GM12878 (cell line): ENCODE results near the gene PODXL2. TPM values are rescaled to one million over a fixed set of nuclear protein-coding genes. Genes with fewer than 3 reads are reported as not detected.

Experiments
- ATAC-seq: fragments of 200-7000 bp; cut with Tn5 transposase; 3 replicates; pipeline ENCODE4 v1.9.1; 2020; ENCODE audit warnings: mild to moderate bottlenecking, moderate library complexity
- BruUV-seq: library from RNA; stranded (reverse); fragments of 400-500 nt; replicated peaks from 2 replicates; lab custom pipeline; 2021; lab: Mats Ljungman, UMichigan
- CTCF ChIA-PET: fragments of 300-600 bp; sonication (Branson Sonifier 250); formaldehyde crosslinking; extraction: SDS; loops from one replicate; lab custom pipeline; 2021; ENCODE audit warnings: inconsistent platforms; lab: Yijun Ruan, JAX
- POLR2A ChIA-PET: fragments of 350-600 bp; formaldehyde crosslinking; extraction: SDS; loops from one replicate; lab custom pipeline; 2021; ENCODE audit warnings: inconsistent platforms; lab: Charles Lee
- RAD21 ChIA-PET: fragments of 300-600 bp; sonication (Branson Sonifier 250); formaldehyde crosslinking; loops from one replicate; lab custom pipeline; 2023; ENCODE audit warnings: antibody characterized with exemption; ENCODE audit not compliant: unreplicated experiment; lab: Charles Lee
- SMC1A ChIA-PET: fragments of 300-600 bp; sonication (Branson Sonifier 250); formaldehyde crosslinking; loops from one replicate; lab custom pipeline; 2023; ENCODE audit not compliant: unreplicated experiment, uncharacterized antibody; lab: Charles Lee
- DNase-seq: peaks from one replicate; pipeline ENCODE4 v3.0.0-alpha.2; 2011; ENCODE audit warnings: low read depth, low spot score
- FAIRE-seq: peaks from 3 replicates; lab custom pipeline; 2011; peaks lifted over from hg19 to GRCh38; lab: Jason Lieb, UNC
- H2AFZ ChIP-seq: 2 replicates; pipeline ENCODE4 v1.6.0; 2011; ENCODE audit warnings: low read depth, low read length, control low read depth; ENCODE audit not compliant: control insufficient read depth
- H3K27ac ChIP-seq: 2 replicates; pipeline ENCODE4 v1.5.1; 2011; ENCODE audit warnings: control low read depth; ENCODE audit not compliant: control insufficient read depth, insufficient read depth
- H3K27me3 ChIP-seq, 2 experiments: replicated peaks in 1 of 2; 2 replicates each; pipeline versions ENCODE4 v1.6.0 to v1.6.1; 2011; ENCODE audit warnings: low read length in 1 of 2; ENCODE audit not compliant: control insufficient read depth in 2 of 2, insufficient read depth in 2 of 2
- H3K36me3 ChIP-seq, 2 experiments: 2 replicates each; pipeline ENCODE4 v1.5.1; 2011; ENCODE audit warnings: low read length in 1 of 2; ENCODE audit not compliant: control insufficient read depth in 2 of 2, insufficient read depth in 2 of 2
- H3K4me1 ChIP-seq: 2 replicates; pipeline ENCODE4 v1.6.1; 2011; ENCODE audit warnings: mild to moderate bottlenecking, low read length, moderate library complexity, mixed read lengths; ENCODE audit not compliant: control insufficient read depth, insufficient read depth
- H3K4me2 ChIP-seq: 2 replicates; pipeline ENCODE4 v1.6.0; 2011; ENCODE audit warnings: control low read depth; ENCODE audit not compliant: control insufficient read depth, insufficient read depth
- H3K4me3 ChIP-seq: fragments of 200-600 bp; sonication (generic); 2 replicates; pipeline ENCODE4 v1.5.1; 2016
- H3K79me2 ChIP-seq: 2 replicates; pipeline ENCODE4 v1.6.0; 2011; ENCODE audit warnings: low read length; ENCODE audit not compliant: control insufficient read depth, insufficient read depth
- H3K9ac ChIP-seq: 2 replicates; pipeline ENCODE4 v1.8.0; 2011; ENCODE audit warnings: low read length, control low read depth, mixed read lengths; ENCODE audit not compliant: control insufficient read depth, insufficient read depth
- H3K9me3 ChIP-seq: replicated peaks from 3 replicates; pipeline ENCODE4 v1.5.1; 2011; ENCODE audit warnings: mild to moderate bottlenecking, low read length; ENCODE audit not compliant: control insufficient read depth, insufficient read depth
- H4K20me1 ChIP-seq: 2 replicates; pipeline ENCODE4 v1.6.0; 2011; ENCODE audit not compliant: control insufficient read depth, insufficient read depth
- E4F1 ChIP-seq: fragments of 450-650 bp; IDR thresholded peaks from 2 replicates; pipeline ENCODE4 v1.6.1; 2018; ENCODE audit warnings: borderline replicate concordance, mild to moderate bottlenecking; ENCODE audit not compliant: partially characterized antibody
- MEF2B ChIP-seq: fragments of 450-650 bp; IDR thresholded peaks from 2 replicates; pipeline ENCODE4 v1.6.1; 2018; ENCODE audit warnings: mild to moderate bottlenecking, moderate library complexity; ENCODE audit not compliant: partially characterized antibody, poor library complexity, severe bottlenecking
- TCF12 ChIP-seq: IDR thresholded peaks from 2 replicates; pipeline ENCODE4 v1.6.1; 2011; ENCODE audit warnings: low read depth, mild to moderate bottlenecking, low read length
- WGBS: methylation state at CpG from one replicate; pipeline ENCODE4 v1.1.6; 2016; ENCODE audit warnings: low lambda C conversion rate; ENCODE audit not compliant: insufficient replicate concordance, insufficient coverage; ENCODE audit errors: missing lambda C conversion rate; 5-methylcytosine and 5-hydroxymethylcytosine counted together
- in situ Hi-C: fragments of 300-500 bp; cut with MboI; formaldehyde crosslinking; loops from 9 replicates; pipeline ENCODE4 v1.14.3; 2018; ENCODE audit warnings: mixed read lengths
- intact Hi-C: fragments of 100-400 bp; cut with micrococcal nuclease; formaldehyde crosslinking; loops from one replicate; pipeline ENCODE4 v1.14.2; 2022; ENCODE audit not compliant: unreplicated experiment
- polyA plus RNA-seq, 11 experiments: library from polyadenylated mRNA; depleted of rRNA in 4 of 11; unstranded in 6 of 11; stranded (reverse) in 5 of 11; fragments of >200 nt; fragmentation: Nextera tagmentation in 4 of 11; fragmentation: Illumina TruSeq in 1 of 11; extraction: Ambion mirVana in 4 of 11; extraction: Trizol in 1 of 11; gene quantifications; 1 replicate in 1 of 11; 2 replicates in 10 of 11; pipeline versions ENCODE4 v1.2.1 to v1.2.3, GENCODE V29; 2011 to 2016; ENCODE audit warnings: inconsistent platforms in 2 of 11, missing spikeins in 2 of 11, low read depth in 1 of 11
- total RNA-seq, 4 experiments: library from RNA; depleted of rRNA in 3 of 4; stranded (reverse); fragments of >200 nt in 3 of 4; fragmentation: Illumina TruSeq in 1 of 4; extraction: Trizol in 1 of 4; gene quantifications; 2 replicates each; pipeline versions ENCODE4 v1.2.1 to v1.2.3, GENCODE V29; 2013 to 2021

The PODXL2 gene
- total and polyA plus RNA-seq, 10 of the 15 experiments (the other 5 are each of a cell fraction or from before 2014, with no cell fraction given) = 0.03 to 24.4 (median 13.6) TPM; not detected in 2

GRCh38 chr3:127650236-127650635 lies 21.3 kb downstream of the PODXL2 start:
- no peak overlapping the region for H3K9ac ChIP-seq
- FAIRE-seq (no peak), ATAC-seq (no peak), DNase-seq (no peak)
- no peaks in the 10 kb centered on the region for H3K79me2 ChIP-seq
- no peaks in the 10 kb centered on the region for H4K20me1 ChIP-seq
- H3K27ac ChIP-seq = no peak overlapping the region
- ChIA-PET POLR2A (no interaction called here), CTCF (interaction anchor here (0.6 to 4.1 kb wide), 9 partner anchors 14 to 321 kb away, joined by 3 to 53 read pairs (median 3); no protein-coding TSS in a partner anchor), SMC1A (interaction anchor here (1.5 to 2.5 kb wide), 4 partner anchors 100 to 445 kb away, joined by 3 to 7 read pairs (median 4); no protein-coding TSS in a partner anchor), RAD21 (interaction anchor here (0.9 to 2.5 kb wide), 2 partner anchors 86 to 321 kb away, joined by 3 to 8 read pairs; no protein-coding TSS in a partner anchor)
- H3K4me3 ChIP-seq = no peak overlapping the region
- H2AFZ ChIP-seq = no peak overlapping the region
- no TSS peak for BruUV-seq
- H3K36me3 ChIP-seq = no peaks in the 10 kb centered on the region
- no peaks in the 10 kb centered on the region; a peak in 1 of 4 replicates for H3K27me3 ChIP-seq
- intact Hi-C loops = no loop called here
- in situ Hi-C loops = loop anchor here (5.0 kb wide), 1 partner anchor 312 kb away; no protein-coding TSS in a partner anchor
- 93% methylated on average over 4 of the region's 4 CpGs for WGBS
- peaks cover 6% of the 10 kb centered on the region; the same call in 1 of the 2 replicates for H3K4me1 ChIP-seq
- H3K4me2 ChIP-seq = no peak overlapping the region
- TF ChIP-seq TCF12 = no peak
- TF ChIP-seq MEF2B = no peak
- TF ChIP-seq E4F1 = no peak
- H3K9me3 ChIP-seq = no peaks in the 10 kb centered on the region
